IPS DF 6.9 (cell line): ENCODE data around the gene APBB2.
A peak's percentile ranks its signal among the peaks of the same experiment; 100 is the strongest.

Source experiments
- DNase-seq: peaks from one replicate; pipeline ENCODE4 v3.0.0-alpha.2; 2013; ENCODE audit warnings: low read depth, low spot score
- H3K27ac ChIP-seq: one replicate; pipeline ENCODE4 v1.5.1; 2013; ENCODE audit warnings: low read length, control low read depth
- H3K27me3 ChIP-seq: 2 replicates; pipeline ENCODE4 v1.6.1; 2013; ENCODE audit warnings: mild to moderate bottlenecking, low read length; ENCODE audit not compliant: control insufficient read depth, insufficient read depth
- H3K36me3 ChIP-seq: 2 replicates; pipeline ENCODE4 v1.6.1; 2013; ENCODE audit warnings: low read length; ENCODE audit not compliant: control insufficient read depth, insufficient read depth
- H3K4me1 ChIP-seq: 2 replicates; pipeline ENCODE4 v1.6.1; 2013; ENCODE audit warnings: low read length; ENCODE audit not compliant: control insufficient read depth, insufficient read depth
- H3K4me3 ChIP-seq: 2 replicates; pipeline ENCODE4 v1.5.1; 2013; ENCODE audit warnings: mild to moderate bottlenecking, low read length
- H3K9me3 ChIP-seq: 2 replicates; pipeline ENCODE4 v1.6.1; 2013; ENCODE audit warnings: low read length, inconsistent platforms; ENCODE audit not compliant: control insufficient read depth, insufficient read depth
- whole genome bisulfite sequencing: extraction: QIAGEN DNeasy Blood & Tissue Kit; methylation state at CpG from one replicate; pipeline ENCODE4 v1.1.7; 2013; ENCODE audit warnings: mixed read lengths, missing lambda C conversion rate; ENCODE audit not compliant: insufficient read length, insufficient coverage; 5-methylcytosine and 5-hydroxymethylcytosine counted together

The APBB2 gene

DNA sequence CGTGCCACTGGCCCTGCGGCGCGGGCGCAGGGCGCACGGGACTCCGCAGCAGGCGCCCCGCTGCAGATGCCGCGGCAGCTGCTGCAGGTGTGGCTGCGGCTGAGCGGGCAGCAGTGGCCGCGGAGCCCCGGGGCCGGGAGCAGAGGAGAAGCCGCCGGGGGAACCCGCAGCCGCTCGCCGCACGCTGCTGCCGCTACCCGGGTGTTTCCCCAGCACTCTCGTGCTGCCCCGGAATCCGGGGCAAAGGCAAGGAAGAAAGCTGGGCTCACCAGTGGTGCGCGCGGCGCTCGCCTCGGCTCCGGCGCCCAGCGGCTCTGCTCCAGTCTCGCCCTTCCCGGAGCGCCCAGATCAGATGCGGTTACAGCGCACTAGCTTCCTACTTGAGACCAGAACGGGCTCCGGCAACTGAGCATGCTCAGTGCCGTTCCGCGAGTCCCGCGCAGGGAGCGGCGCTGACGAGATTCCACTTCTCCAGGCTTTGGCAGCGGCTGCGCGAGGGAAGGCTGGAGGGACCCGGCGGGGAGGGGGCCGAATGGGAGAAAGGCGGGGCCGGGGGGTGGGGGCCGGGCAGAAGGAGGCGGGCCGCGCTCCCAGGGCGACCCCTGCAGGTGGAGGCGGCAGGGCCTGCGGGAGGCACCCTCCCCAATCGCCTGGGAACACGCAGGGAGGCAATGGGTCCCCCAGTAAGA is at the start of gene APBB2:
Gene APBB2 (minus strand): TSS at position 407 of the 689 bp plus-strand sequence. CDS start 181,288 bp downstream, outside the sequence.
- Histone ChIP-seq H3K9me3 (no peaks in the 10 kb centered on the region), H3K36me3 (no peaks in the 10 kb centered on the region; the same call in 1 of the 2 replicates), H3K4me1 (peaks cover 3% of the 10 kb centered on the region; the same call in 1 of the 2 replicates), H3K4me3 (peak within 1 kb of the TSS; percentile 67), H3K27ac (no peak within 1 kb of the TSS), H3K27me3 (no peaks in the 10 kb centered on the region)
- DNase-seq: peak; percentile 89
- WGBS: no CpG with 5 or more reads among the region's 71 CpGs

DNA sequence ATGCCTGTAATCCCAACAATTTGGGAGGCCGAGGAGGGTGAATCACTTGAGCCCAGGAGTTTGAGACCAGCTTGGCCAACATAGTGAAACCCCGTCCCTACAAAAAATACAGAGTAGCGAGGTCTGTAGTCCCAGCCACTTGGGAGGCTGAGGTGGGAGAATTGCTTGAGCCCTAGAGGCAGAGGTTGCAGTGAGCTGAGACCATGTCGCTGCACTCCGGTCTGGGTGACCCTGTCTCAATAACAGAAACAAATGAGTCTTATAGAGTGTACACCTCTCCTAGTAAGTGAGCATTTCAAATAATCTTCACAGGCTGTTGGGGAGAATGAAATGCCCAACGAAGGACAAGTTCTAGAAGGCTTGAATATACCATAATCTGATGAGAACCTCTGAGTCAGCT is 47.9 kb upstream of the APBB2 start:
- Histone ChIP-seq H3K9me3 (no peaks in the 10 kb centered on the region), H3K27ac (no peak overlapping the region), H3K4me1 (0 out of 2 replicates have a peak, but pooled peaks cover 3% of the 10 kb centered on the region), H3K27me3 (no peaks in the 10 kb centered on the region), H3K4me3 (no peak overlapping the region), H3K36me3 (peaks cover 56% of the 10 kb centered on the region)
- no CpG with 5 or more reads among the region's 6 CpGs for WGBS
- DNase-seq: no peak

DNA sequence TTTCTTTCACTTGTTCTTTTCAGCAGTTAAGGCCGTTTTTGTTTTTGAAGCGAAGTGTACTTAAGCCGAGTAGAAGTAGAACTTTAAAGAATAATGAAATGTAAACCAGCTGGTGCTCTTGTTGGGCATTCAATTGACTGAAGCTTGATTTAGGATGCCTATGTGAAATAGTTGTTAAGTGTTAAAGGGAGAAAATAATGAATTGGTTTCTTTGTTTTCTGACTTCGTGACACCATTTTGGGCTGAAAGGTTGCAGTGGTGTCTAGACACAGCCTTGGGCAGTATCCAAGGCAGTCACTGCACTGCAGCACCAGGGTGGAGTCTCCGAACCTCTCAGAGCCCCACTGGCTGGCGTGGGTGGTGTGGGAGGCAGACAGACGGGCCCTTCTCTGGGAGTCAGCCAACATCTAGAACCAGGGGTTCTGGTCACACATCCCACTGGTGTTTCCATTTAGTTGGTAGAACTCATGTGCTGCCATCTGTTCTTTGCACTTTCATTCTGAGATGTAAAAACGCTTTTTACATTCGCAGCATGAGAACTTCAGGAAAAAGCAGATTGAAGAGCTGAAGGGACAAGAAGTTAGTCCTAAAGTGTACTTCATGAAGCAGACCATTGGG is 45.9 kb upstream of the APBB2 start:
- Histone ChIP-seq H3K9me3 (no peaks in the 10 kb centered on the region), H3K4me1 (0 out of 2 replicates have a peak, but pooled peaks cover 3% of the 10 kb centered on the region), H3K36me3 (peaks cover 44% of the 10 kb centered on the region), H3K4me3 (no peak overlapping the region), H3K27me3 (no peaks in the 10 kb centered on the region), H3K27ac (no peak overlapping the region)
- 100% methylated on average over 1 of the region's 9 CpGs for WGBS
- DNase-seq: no peak

DNA sequence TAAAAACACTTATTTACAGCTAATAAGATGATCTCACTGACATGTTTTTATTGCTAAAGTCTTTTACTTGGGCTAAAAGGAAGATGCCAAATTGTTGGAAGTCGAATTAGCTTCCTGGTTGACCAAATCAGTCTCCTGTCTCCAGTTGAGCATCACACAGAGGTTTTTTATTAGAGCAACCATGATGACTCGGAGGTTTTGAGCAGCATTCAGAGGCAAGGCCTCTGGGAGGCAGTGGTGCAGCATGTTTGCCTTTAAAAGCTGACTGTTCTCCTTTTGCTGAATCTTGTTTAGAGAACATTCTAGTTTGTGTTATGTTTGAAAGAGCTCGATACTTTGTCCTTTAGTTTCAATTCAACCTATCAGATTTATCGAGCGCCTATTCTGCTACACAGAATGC is 44.4 kb upstream of the APBB2 start:
- peaks cover 36% of the 10 kb centered on the region for H3K36me3 ChIP-seq
- no peaks in the 10 kb centered on the region for H3K9me3 ChIP-seq
- no peaks in the 10 kb centered on the region for H3K27me3 ChIP-seq
- no peak overlapping the region for H3K27ac ChIP-seq
- H3K4me1 ChIP-seq: 0 out of 2 replicates have a peak, but pooled peaks cover 3% of the 10 kb centered on the region
- H3K4me3 ChIP-seq: no peak overlapping the region; the same call in 1 of the 2 replicates
- no CpG with 5 or more reads among the region's 5 CpGs for WGBS
- no peak for DNase-seq

DNA sequence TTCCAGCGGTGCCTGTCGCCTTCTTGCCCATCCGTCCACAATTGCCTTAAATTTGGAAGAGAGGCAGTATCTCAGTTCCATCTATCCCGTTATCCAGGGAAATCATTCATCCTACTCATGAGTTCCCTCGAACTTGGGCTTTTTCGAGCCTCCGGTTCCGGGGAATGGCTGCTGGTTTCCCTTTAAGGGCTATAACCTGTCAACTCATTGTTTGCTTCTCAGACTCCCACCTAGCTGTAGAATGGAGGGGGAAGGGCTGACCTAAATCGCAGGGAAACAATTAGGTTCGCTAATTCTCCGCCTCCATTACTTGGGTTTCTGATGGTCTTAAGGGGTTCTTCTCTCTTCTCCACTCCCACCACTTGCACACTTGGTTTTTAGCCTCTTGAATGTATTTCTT is 43.6 kb upstream of the APBB2 start:
- no peak overlapping the region for H3K27ac ChIP-seq

DNA sequence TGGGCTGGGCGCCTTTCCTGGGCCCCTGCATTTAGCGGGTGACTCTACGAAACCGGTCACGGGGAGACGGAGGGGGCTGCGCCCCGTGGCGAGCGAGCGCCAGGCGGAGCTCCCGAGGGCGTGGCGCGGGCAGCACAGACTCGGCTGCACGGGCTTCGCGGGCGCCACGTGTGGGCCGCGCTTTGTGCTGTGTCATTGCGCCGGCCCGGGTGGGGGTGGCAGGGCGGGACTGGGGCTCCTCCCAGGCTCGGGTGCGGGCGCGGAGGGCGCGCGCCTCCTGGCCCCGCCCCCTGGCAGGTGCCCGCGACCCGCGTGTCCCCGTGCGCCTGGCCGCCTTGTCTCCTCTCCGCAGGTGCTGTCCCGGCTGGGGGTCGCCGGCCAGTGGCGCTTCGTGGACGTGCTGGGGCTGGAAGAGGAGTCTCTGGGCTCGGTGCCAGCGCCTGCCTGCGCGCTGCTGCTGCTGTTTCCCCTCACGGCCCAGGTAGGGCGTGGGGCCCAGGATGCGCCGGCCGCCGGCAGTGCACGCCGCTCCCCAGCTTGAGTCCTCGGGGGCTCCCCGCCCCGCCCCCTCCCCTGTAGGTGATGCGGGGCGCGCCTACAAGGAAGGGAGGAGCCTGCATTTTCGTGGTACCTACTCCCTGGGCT is 43.0 kb upstream of the APBB2 start:
- DNase-seq: peak; percentile 18
- WGBS: no CpG with 5 or more reads among the region's 69 CpGs
- H3K36me3 ChIP-seq: peaks cover 25% of the 10 kb centered on the region
- no peaks in the 10 kb centered on the region for H3K27me3 ChIP-seq
- no peak overlapping the region for H3K27ac ChIP-seq
- 0 out of 2 replicates have a peak, but pooled peaks cover 3% of the 10 kb centered on the region for H3K4me1 ChIP-seq
- H3K9me3 ChIP-seq: no peaks in the 10 kb centered on the region
- peak overlapping the region; percentile 71 for H3K4me3 ChIP-seq

More for the DNA sequence above, 43.6 kb upstream of the APBB2 start:
- H3K27me3 ChIP-seq: no peaks in the 10 kb centered on the region
- DNase-seq: no peak
- no CpG with 5 or more reads among the region's 11 CpGs for WGBS
- H3K36me3 ChIP-seq: peaks cover 29% of the 10 kb centered on the region
- no peaks in the 10 kb centered on the region for H3K9me3 ChIP-seq
- 0 out of 2 replicates have a peak, but pooled peaks cover 3% of the 10 kb centered on the region for H3K4me1 ChIP-seq
- peak overlapping the region; percentile 71; the same call in 1 of the 2 replicates for H3K4me3 ChIP-seq

DNA sequence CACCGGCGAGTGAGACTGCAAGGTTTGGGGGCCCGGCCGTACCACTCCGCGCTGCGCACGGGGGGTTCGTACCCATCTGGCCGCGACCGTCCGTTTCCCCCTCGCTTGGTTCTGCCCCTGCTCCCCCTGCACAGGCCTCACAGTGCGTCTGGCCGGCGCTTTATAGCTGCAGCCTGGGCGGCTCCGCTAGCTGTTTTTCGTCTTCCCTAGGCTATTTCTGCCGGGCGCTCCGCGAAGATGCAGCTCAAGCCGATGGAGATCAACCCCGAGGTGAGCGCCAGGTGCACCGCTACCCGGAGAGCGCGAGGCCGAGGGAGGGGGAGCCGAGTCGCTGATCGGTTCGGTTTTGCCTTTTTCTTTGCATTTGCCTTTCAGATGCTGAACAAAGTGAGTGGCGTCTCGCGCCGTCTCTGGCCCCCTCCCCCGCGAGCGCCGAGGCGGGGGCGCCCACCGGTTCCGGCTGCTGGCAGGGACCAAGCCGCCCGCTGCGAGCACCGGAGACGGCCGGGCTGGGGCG is 42.5 kb upstream of the APBB2 start, which contains the start of gene UCHL1:
Gene UCHL1 (plus strand): TSS at position 189 of the 517 bp plus-strand sequence. CDS start 49 bp downstream, at position 238.
- H3K27ac ChIP-seq: no peak within 1 kb of the TSS

DNA sequence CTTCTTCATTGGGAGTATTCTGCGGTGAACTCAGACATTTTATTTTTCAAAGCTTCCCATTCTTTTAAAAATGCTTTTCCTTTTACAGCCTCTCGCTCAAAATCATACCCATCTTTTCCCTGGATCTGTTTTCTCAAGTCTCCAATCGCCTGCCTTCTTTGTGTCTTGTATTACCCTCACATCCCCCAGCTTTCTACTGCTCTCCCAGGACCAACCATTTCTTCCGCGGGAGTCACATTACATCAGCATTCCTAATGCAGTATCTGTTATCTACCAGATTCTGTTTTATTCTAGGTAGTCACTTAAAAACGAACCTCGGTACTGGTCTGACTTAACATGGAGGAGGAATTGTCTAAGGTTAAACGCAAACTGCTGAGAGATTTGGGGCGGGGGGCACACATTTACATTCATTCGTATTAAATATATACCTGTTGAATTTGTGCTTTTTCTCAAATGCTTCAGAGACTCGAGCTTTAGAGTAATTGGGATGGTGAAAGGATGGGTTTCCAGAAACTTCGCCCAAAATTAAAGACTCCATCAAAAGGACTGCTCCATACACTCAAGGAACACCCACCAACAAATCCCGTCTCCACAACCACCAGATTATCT is 41.9 kb upstream of the APBB2 start:
- no CpG with 5 or more reads among the region's 13 CpGs for WGBS
- DNase-seq: no peak
- H3K9me3 ChIP-seq: no peaks in the 10 kb centered on the region
- H3K4me3 ChIP-seq: peak overlapping the region; percentile 71; the same call in 1 of the 2 replicates
- H3K27me3 ChIP-seq: no peaks in the 10 kb centered on the region
- peaks cover 15% of the 10 kb centered on the region for H3K36me3 ChIP-seq
- 0 out of 2 replicates have a peak, but pooled peaks cover 3% of the 10 kb centered on the region for H3K4me1 ChIP-seq
- no peak overlapping the region for H3K27ac ChIP-seq

More for the DNA sequence above, 42.5 kb upstream of the APBB2 start, which contains the start of gene UCHL1:
- Histone ChIP-seq H3K27me3 (no peaks in the 10 kb centered on the region), H3K36me3 (peaks cover 20% of the 10 kb centered on the region), H3K4me3 (peak within 1 kb of the TSS; percentile 71), H3K4me1 (0 out of 2 replicates have a peak, but pooled peaks cover 3% of the 10 kb centered on the region), H3K9me3 (no peaks in the 10 kb centered on the region)
- peak; percentile 90 for DNase-seq
- WGBS: no CpG with 5 or more reads among the region's 55 CpGs

DNA sequence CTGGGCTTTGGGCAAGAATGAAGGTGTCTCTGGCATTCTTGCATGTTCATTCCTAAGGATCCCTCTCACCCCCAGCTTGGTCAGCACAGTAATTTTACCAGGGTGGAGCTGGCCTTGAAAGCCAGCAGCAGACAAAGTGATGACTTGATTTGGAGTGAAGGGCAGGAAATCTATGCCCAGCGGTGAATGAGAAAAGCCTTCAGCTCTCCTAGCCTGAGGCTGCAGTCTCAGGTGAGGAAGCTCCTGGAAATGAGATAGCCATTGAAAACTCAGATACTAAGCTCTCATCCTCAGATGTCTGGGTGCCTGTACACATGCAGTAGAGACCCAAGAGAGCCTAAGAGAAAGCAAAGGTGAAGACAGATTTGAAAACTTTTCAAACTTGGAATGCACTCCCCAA is 31.6 kb upstream of the APBB2 start:
- H3K27me3 ChIP-seq: no peaks in the 10 kb centered on the region
- no peak for DNase-seq
- WGBS: no CpG with 5 or more reads among the region's 1 CpG
- H3K9me3 ChIP-seq: no peaks in the 10 kb centered on the region
- H3K27ac ChIP-seq: no peak overlapping the region
- no peaks in the 10 kb centered on the region for H3K36me3 ChIP-seq
- H3K4me1 ChIP-seq: no peaks in the 10 kb centered on the region
- no peak overlapping the region for H3K4me3 ChIP-seq

DNA sequence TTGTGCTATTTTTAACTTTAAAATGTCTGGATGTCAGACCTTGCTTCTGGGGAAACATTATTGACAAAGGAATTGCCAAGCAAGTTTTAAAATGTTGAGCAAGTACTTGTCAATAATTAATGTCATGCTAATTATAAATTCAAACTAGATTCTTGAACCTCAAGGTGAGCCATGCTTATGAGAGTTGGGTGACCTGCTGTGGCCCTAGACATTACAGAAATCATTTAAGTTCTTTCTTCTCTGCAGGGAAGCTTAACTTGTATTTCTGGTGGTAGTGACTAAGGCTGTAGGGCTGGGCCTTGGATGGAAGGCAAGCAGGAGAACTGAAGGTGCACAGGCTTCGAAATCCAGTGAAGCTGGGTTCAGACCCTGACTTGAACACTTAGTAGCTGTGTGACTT is 27.6 kb upstream of the APBB2 start:
- no peak overlapping the region for H3K27ac ChIP-seq
- no CpG with 5 or more reads among the region's 1 CpG for WGBS
- DNase-seq: no peak
- H3K27me3 ChIP-seq: no peaks in the 10 kb centered on the region
- no peaks in the 10 kb centered on the region for H3K36me3 ChIP-seq
- H3K9me3 ChIP-seq: no peaks in the 10 kb centered on the region
- no peaks in the 10 kb centered on the region for H3K4me1 ChIP-seq
- H3K4me3 ChIP-seq: no peak overlapping the region
